Measurements from ENCODE around the gene FMNL1.
A peak's percentile ranks its signal among the peaks of the same experiment; 100 is the strongest.

The FMNL1 gene

DNA sequence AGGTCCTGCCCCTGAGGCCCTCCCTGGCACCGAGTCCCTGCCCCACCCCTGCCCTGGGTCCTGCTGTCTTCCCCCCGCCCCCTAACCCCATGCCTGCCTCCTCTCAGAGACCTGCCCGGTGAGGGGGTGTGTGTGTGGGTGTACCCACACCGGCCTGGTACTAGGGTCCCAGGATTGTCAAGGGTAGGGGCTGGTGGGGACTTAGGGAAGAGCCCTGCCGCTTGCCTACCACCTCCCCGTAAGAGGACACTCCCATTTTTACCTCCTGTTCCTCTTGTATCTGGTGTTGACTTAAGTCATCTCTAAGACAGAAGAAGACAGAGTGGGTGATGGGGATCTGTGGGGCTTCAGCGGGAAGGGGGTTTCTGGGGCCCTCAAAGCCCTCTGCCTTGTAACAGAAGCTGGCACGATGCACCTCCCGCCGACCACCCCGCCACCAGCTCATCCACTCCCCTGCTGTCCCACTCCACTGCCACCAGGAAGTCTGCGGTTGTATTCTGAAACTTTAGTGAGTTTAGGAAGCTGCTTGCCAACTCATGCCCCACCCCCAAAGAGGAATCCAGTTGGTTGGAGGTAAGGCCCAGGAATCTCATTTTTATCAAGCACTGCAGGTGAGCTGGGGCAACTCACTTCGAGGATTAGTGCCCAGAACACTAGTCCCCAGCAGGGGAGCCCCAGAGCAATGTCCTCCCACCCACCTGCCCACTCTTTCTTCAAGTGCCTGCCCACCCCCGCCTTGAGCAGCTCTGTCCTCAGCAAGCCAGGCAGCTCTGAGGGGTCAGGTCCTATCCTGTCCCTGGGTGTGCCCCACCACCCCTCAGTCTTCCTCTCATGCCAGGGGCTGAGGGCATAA lies 34.7 kb downstream of the FMNL1 start:
- DNase-seq (ENCODE audit: low read depth in 2 of 2) = no peak

GRCh38 chr17:45257115-45257514 lies 35.4 kb downstream of the FMNL1 start:
- DNase-seq (ENCODE audit: low read depth in 2 of 2) = no peak

DNA sequence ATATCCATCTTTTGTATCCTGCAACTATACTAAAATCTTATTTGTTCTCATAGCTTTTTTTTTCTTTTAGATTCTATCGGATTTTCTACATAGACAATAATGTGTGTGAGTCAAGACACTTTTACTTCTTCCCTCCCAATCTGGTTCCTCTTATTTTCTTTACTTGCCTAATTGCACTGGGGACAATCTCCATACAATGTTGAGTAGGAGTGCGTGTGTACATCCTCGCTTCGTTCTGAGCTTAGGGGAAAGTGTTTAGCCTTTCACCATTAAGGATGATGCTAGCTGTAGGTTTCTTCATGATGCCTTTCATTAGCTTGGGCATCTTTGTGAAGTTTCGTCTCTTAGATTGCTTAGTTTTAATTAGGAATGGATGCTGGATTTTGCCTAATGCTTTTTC lies 37.3 kb downstream of the FMNL1 start:
- no peak for DNase-seq (ENCODE audit: low read depth in 2 of 2)

GRCh38 chr17:45260204-45260783 lies 38.6 kb downstream of the FMNL1 start:
- no peak for DNase-seq (ENCODE audit: low read depth in 2 of 2)

DNA sequence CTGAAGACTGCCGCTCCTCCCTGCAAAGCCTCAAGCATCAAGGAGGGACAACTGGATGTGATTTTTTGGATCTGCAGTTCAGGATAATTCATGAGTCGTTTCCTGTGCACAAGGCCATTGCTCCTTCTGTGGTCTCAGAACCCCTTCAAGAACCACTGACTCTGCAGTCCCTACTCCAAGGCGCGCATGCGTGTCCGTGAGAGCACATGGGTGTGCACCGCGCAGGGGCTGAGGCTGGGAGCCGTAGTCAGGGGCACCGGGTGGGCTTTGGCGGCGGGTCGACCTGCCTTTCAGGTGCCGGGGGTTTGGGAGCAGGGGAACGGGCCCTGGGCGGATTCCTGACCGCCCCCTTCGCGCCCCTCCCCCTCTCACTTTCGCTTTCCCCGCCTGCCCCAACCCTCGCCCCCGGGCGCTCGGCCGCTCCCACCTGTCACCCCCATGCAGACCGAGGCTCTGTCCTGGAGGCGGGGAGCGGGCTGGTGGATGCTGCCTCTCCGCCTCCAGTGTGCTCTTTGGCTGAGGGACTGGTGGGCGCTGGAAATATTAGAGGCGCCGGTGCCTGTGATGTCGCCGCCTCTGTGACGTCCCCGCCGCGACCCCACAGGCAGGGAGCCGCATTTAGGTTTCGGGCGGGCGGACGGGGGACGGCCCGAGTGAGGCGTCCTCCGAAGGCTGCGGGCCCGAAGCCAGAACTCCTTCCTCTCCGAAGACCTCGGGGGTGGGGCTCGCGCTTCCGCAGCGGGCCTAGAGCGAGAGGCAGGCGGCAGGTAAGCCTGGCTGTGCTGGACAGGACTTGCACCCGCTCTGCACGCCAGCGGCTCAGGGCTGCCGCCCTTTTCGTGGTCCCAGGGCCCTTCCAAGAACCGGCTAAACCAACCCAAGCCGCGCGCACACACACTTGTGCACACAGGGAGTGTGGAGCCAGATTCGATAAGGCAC lies 40.2 kb downstream of the FMNL1 start, which contains the start of gene SPATA32:
Gene SPATA32, minus strand, starts transcription at position 518 of the 939 bp plus-strand sequence. Its CDS starts 78 bp downstream, at position 440.
- DNase-seq (ENCODE audit: low read depth in 2 of 2) = peak; percentile 45 to 53

GRCh38 chr17:45262516-45263476 lies 41.1 kb downstream of the FMNL1 start:
- DNase-seq (ENCODE audit: low read depth in 2 of 2) = no peak

GRCh38 chr17:45263477-45263860 lies 41.8 kb downstream of the FMNL1 start:
- no peak for DNase-seq (ENCODE audit: low read depth in 2 of 2)

GRCh38 chr17:45264430-45264829 lies 42.7 kb downstream of the FMNL1 start:
- DNase-seq (ENCODE audit: low read depth in 2 of 2) = no peak

- no peak for DNase-seq (ENCODE audit: low read depth in 2 of 2)
Observed at GRCh38 chr17:45264988-45265387, 43.3 kb downstream of the FMNL1 start.

GRCh38 chr17:45265821-45266220 lies 44.1 kb downstream of the FMNL1 start:
- DNase-seq (ENCODE audit: low read depth in 2 of 2) = no peak

GRCh38 chr17:45266372-45266926 lies 44.8 kb downstream of the FMNL1 start:
- DNase-seq (ENCODE audit: low read depth in 2 of 2) = no peak

- no peak for DNase-seq (ENCODE audit: low read depth in 2 of 2)
Observed at GRCh38 chr17:45267436-45268055, 45.9 kb downstream of the FMNL1 start.

GRCh38 chr17:45269912-45270311 lies 48.2 kb downstream of the FMNL1 start:
- DNase-seq (ENCODE audit: low read depth in 2 of 2) = no peak

DNA sequence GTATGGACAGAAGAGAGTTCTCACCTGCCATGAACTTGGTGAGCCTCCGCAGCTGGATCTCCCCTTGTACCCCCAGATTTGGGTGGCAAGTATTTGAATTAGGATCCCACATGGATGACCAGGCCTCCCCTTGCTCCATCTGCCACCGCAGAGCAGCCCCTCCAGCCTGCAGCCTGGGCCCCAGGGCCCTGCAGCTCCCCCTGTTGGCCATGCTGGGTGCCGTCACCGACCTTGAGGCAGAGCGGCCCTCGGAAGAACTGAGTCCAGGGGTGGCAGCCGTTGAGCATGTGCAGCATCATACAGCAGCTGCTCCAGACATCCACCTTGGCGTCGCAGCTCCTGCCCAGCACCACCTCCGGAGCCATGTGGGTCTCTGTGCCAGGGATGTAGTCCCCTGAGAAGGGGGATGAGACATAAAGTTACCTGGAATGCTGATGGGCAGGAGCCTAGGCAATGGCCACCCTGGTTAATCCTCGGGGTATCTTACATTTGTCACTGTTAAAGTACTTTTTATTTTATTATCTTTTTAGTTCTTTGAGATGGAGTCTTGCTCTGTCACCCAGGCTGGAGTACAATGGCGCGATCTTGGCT lies 49.2 kb downstream of the FMNL1 start:
- DNase-seq (ENCODE audit: low read depth in 2 of 2) = no peak

DNA sequence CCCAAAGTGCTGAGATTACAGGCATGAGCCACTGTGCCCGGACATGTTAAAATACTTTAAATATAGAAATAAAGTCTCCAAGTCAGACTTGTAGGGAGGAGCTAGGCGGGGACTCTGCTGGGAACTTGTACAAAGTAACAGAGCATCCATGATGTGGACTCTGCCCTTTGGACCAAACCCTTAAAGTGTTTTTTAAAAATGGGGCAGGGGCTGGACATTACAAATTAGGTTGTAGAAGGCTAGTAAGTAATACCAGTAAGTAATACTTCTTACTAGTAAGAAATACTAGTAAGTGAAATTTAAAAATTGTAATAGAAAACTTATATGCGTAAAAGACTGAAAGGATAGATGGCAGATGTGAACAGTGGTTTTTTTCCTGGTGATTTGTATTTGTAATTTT lies 49.9 kb downstream of the FMNL1 start:
- no peak for DNase-seq (ENCODE audit: low read depth in 2 of 2)

DNA sequence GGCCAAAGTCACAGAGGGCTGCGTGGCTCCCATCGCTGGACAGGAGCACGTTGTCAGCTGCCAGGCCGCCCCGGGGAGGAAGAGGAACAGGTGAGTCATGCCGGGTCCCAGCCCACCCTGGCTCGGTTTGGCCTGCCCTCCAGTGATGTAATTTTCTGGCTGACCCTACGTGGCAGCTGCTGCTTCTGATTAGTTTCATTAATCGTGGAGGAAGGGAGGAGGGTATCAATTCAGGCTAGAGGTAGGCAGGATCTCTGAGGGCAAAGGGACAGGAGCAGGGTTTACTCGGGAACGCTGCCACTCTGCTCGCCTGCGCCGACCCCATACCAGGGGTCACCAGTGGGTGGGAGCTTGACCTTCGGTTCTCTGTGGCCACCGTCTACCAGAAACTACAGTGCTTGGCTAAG lies 51.9 kb downstream of the FMNL1 start:
- DNase-seq (ENCODE audit: low read depth in 2 of 2) = no peak

GRCh38 chr17:45274033-45274432 lies 52.3 kb downstream of the FMNL1 start:
- DNase-seq (ENCODE audit: low read depth in 2 of 2) = no peak

GRCh38 chr17:45276031-45276430 lies 54.3 kb downstream of the FMNL1 start:
- no peak for DNase-seq (ENCODE audit: low read depth in 2 of 2)

GRCh38 chr17:45277216-45277849 lies 55.6 kb downstream of the FMNL1 start:
- DNase-seq (ENCODE audit: low read depth in 2 of 2) = peak; percentile 75 to 81
